NCI-H2107 treated with DMSO at 0.1 percent for 48 hours (cell line): ENCODE results near the gene FAM107B.
A peak's percentile ranks its signal among the peaks of the same experiment; 100 is the strongest.
"Not testable (repeated sequence)": the region's sequence is repeated elsewhere in the genome, so short reads cannot be mapped to it uniquely, and the experiment has no call there.

Source experiments
- DNase-seq: peaks from one replicate; lab custom pipeline; 2025; ENCODE audit not compliant: unreplicated experiment; lab: John Stamatoyannopoulos, UW

The FAM107B gene

GRCh38 chr10:14604181-14605142 is 170.2 kb downstream of the FAM107B start:
- DNase-seq: peak; percentile 22

GRCh38 chr10:14603534-14604102 is 171.1 kb downstream of the FAM107B start:
- DNase-seq: no peak

- no peak for DNase-seq
Observed at GRCh38 chr10:14602807-14603533, 171.7 kb downstream of the FAM107B start.

- DNase-seq: no peak
Observed at GRCh38 chr10:14601872-14602725, 172.6 kb downstream of the FAM107B start.

- DNase-seq: no peak
Observed at GRCh38 chr10:14601326-14601725, 173.4 kb downstream of the FAM107B start.

GRCh38 chr10:14600065-14600464 is 174.6 kb downstream of the FAM107B start:
- no peak for DNase-seq

GRCh38 chr10:14598809-14599764 is 175.6 kb downstream of the FAM107B start:
- no peak for DNase-seq

- no peak for DNase-seq
Observed at GRCh38 chr10:14595526-14596182, 179.0 kb downstream of the FAM107B start.

GRCh38 chr10:14594878-14595525 is 179.7 kb downstream of the FAM107B start:
- no peak for DNase-seq

- DNase-seq: no peak
Observed at GRCh38 chr10:14593806-14594205, 180.9 kb downstream of the FAM107B start.

GRCh38 chr10:14592566-14592965 is 182.1 kb downstream of the FAM107B start:
- DNase-seq: no peak

- DNase-seq: no peak
Observed at GRCh38 chr10:14592026-14592425, 182.7 kb downstream of the FAM107B start.

GRCh38 chr10:14588938-14589294 is 185.8 kb downstream of the FAM107B start:
- DNase-seq: not testable (repeated sequence)

- DNase-seq: no peak
Observed at GRCh38 chr10:14588084-14588937, 186.4 kb downstream of the FAM107B start.

GRCh38 chr10:14587540-14588083 is 187.1 kb downstream of the FAM107B start:
- no peak for DNase-seq

GRCh38 chr10:14586901-14587300 is 187.8 kb downstream of the FAM107B start:
- no peak for DNase-seq
